IPS-18c (cell line): ENCODE results near the gene RUFY1.
A peak's percentile ranks its signal among the peaks of the same experiment; 100 is the strongest.
"Not testable (repeated sequence)": the region's sequence is repeated elsewhere in the genome, so short reads cannot be mapped to it uniquely, and the experiment has no call there.

Experiments
- H3K4me3 ChIP-seq: 2 replicates; pipeline ENCODE4 v1.7.0; 2013; ENCODE audit warnings: low read depth, mild to moderate bottlenecking, low read length, moderate library complexity; ENCODE audit not compliant: insufficient read depth
- H3K9me3 ChIP-seq: one replicate; pipeline ENCODE4 v1.6.1; 2013; ENCODE audit warnings: mild to moderate bottlenecking, low read length, moderate library complexity; ENCODE audit not compliant: control insufficient read depth, insufficient read depth

The RUFY1 gene, protein sequence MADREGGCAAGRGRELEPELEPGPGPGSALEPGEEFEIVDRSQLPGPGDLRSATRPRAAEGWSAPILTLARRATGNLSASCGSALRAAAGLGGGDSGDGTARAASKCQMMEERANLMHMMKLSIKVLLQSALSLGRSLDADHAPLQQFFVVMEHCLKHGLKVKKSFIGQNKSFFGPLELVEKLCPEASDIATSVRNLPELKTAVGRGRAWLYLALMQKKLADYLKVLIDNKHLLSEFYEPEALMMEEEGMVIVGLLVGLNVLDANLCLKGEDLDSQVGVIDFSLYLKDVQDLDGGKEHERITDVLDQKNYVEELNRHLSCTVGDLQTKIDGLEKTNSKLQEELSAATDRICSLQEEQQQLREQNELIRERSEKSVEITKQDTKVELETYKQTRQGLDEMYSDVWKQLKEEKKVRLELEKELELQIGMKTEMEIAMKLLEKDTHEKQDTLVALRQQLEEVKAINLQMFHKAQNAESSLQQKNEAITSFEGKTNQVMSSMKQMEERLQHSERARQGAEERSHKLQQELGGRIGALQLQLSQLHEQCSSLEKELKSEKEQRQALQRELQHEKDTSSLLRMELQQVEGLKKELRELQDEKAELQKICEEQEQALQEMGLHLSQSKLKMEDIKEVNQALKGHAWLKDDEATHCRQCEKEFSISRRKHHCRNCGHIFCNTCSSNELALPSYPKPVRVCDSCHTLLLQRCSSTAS

GRCh38 chr5:179550511-179551342, at the start of gene RUFY1:
Gene RUFY1, plus strand, starts transcription at chr5:179550554. Its CDS starts 16 bp downstream, at chr5:179550570.
- H3K4me3 ChIP-seq = peak within 1 kb of the TSS; percentile 97
- H3K9me3 ChIP-seq = no peaks in the 10 kb centered on the region

DNA sequence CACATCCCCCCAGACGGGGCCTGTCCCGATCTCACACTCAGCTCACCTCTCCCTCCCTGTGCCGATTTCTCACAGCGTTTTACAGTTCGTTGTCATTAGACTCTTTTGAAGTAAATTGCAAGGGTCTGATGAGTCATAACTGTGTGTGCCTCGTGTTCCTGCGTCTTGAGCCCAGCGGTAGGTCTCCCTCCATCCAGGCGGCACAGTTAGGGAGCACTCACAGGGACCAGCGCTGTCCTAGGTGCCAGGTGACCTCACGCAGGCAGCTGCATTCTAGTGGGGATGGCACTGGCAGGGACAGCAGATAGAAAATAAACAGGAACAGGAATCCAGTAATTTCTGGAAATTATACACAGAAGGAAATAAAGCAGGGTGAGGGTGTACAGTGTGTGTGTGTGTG, 48.4 kb upstream of the RUFY1 start:
- H3K4me3 ChIP-seq, H3K9me3 ChIP-seq: not testable (repeated sequence)

- H3K4me3 ChIP-seq, H3K9me3 ChIP-seq: not testable (repeated sequence)
These were observed 47.9 kb upstream of the RUFY1 start for GRCh38 chr5:179502420-179502819.

DNA sequence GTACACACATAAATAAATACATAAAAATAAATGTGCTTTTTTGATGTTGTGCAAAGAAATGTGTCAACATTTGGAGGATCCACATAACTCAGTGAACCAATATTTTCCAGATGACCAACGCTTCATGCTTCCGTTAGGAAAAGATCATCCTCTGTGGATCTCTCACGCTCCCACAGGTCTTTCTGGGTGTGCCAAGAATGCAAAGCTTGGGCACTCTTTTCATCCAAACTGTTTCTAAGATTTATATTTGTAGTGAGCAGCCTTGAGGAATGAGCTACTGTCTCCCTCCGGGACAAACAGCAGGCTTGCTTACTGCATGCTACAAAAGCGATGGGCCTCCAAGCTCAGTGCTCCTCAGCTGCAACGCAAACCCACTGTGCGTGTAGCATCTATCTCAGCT, 46.2 kb upstream of the RUFY1 start:
- Histone ChIP-seq H3K9me3 (peaks cover 2% of the 10 kb centered on the region), H3K4me3 (no peak overlapping the region)

GRCh38 chr5:179504600-179505396, 45.6 kb upstream of the RUFY1 start:
- no peak overlapping the region for H3K4me3 ChIP-seq
- H3K9me3 ChIP-seq = peaks cover 2% of the 10 kb centered on the region

- H3K4me3 ChIP-seq = no peak overlapping the region
These were observed 44.6 kb upstream of the RUFY1 start for GRCh38 chr5:179505636-179506261.

DNA sequence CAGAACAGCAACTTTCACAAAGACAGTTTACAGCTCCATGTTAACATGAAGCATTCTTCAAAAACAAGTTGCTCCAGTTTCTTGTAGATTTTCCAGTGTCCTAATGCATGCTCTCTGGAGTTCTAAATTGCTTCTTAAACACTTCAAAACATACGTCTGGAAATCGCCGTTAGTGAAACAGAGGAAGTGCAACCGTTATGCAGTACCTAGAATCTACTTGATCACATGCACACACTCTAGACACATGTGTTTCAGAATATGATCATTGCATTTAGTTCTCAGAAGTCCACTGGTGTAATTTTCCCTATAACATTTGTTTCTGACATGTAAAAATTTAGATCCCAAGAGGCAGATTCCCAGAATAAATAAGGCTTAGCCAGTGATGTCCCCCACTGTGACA, 41.1 kb upstream of the RUFY1 start:
- no peaks in the 10 kb centered on the region for H3K9me3 ChIP-seq
- no peak overlapping the region for H3K4me3 ChIP-seq

More at GRCh38 chr5:179505636-179506261, 44.6 kb upstream of the RUFY1 start:
- H3K9me3 ChIP-seq = no peaks in the 10 kb centered on the region

DNA sequence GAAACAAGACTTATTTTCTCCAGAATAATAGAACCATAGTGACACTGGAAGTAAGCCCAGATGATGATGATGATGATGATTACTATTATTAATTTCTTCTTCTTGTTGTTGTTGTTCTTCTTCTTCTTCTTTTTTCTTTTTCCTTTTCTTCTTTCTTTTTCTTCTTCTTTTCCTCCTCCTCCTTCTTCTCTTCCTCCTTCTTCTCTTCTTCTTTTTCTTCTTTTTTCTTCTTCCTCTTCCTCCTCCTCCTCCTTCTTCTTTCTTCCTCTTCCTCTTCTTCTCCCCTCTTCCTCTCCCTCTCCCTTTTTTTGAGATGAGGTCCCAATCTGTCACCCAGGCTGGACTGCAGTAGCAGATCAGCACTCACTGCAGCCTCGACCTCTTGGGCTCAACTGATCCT, 40.5 kb upstream of the RUFY1 start:
- Histone ChIP-seq H3K9me3 (no peaks in the 10 kb centered on the region), H3K4me3 (no peak overlapping the region)

DNA sequence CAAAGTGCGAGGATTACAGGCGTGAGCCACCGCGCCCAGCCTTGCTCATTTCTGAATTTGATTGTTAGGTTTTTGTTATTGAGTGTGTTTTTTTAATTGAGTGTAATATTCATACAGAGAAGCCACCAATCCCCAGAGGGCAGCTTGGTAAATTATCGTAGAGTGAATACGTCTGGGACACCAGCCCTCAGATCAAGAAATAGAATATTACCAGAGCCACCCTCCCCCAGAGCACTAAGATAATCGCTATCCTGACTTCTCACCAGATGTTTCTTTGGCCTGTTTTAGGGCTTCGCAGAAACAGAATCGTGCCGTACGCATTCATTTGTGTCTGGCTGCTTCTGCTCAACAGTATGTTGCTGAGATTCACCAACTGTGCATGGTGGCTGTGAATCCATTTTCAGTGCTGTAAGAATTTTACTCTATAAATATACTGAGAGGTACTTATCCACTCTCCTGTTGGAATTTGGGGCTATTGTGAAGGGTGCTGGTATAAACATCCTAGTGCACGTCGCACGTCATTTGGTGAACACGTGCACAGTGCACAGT, 37.8 kb upstream of the RUFY1 start:
- Histone ChIP-seq H3K4me3 (no peak overlapping the region), H3K9me3 (no peaks in the 10 kb centered on the region)

DNA sequence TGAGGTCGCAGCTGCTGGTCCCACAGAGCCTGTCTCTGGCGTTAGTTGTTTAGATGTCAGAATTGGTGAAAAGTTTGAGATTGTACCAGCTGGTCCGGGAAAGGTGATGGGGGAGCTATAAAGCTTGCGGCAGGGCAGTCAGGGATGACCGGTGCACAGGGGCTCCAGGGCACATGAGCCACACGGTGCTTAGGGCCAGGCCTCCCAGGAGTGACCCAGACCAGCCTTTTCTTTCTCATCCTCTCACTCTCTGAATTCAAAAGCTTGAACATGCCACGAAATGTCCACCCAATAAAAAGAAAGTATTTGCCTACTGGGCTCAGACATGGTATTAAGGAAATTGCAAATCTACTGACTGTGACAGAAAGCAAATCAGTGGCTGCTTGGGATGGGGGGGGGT, 34.9 kb upstream of the RUFY1 start:
- H3K9me3 ChIP-seq = not testable (repeated sequence)

DNA sequence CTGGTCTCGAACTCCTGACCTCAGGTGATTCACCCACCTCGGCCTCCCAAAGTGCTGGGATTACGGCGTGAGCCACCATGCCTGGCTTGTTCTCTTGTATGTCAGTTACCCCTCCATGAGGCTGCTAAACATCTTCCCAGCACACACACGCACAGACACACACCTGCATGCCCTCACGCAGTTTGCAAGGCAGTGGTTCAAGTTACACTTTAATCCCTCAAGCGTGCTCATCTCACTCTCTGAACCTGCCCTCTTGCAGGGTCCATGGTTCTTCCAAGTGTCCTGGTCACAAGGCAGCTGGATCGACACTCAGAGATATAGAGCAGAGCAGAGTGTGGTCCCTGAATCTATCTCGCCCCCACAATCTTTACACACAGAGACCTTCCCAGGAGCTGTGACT, 34.1 kb upstream of the RUFY1 start:
- Histone ChIP-seq H3K9me3 (no peaks in the 10 kb centered on the region), H3K4me3 (no peak overlapping the region)

More for the DNA sequence above, 34.9 kb upstream of the RUFY1 start:
- H3K4me3 ChIP-seq = not testable (repeated sequence)

- not testable (repeated sequence) for H3K9me3 ChIP-seq, H3K4me3 ChIP-seq
These were observed 32.6 kb upstream of the RUFY1 start for GRCh38 chr5:179517746-179518145.

GRCh38 chr5:179518369-179518768, 32.0 kb upstream of the RUFY1 start:
- H3K9me3 ChIP-seq, H3K4me3 ChIP-seq: not testable (repeated sequence)

DNA sequence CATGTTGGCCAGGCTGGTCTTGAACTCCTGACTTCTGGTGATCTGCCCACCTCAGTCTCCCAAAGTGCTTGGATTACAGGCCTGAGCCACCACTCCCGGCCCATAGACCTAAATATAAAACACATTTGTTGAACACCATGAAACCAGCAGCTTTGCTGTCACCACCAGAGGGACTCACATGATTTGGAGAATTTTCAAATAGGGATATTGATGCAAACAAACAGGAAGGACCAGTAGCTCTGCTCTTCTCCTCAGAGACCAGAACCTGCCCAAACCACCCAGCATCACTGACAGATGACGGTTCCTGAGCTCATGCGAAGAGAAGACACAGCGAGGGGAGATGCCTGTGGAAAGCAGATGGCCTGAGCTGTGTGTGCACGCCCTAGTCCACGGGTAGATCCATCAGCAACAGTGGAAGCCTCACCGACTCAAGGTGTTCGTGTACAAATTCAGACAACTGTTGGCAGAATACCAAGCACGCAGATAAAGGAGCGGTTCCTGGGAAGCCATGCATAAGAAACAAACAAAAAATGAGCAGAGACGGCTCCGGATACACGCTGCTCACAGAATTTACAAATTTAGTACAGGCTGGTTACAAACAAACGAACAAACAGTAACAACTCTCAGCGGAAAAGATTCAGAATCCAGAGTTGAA, 30.8 kb upstream of the RUFY1 start:
- H3K9me3 ChIP-seq, H3K4me3 ChIP-seq: not testable (repeated sequence)

- not testable (repeated sequence) for H3K4me3 ChIP-seq, H3K9me3 ChIP-seq
These were observed 28.2 kb upstream of the RUFY1 start for GRCh38 chr5:179522107-179522506.

GRCh38 chr5:179526978-179527377, 23.4 kb upstream of the RUFY1 start:
- Histone ChIP-seq H3K9me3 (peaks cover 3% of the 10 kb centered on the region), H3K4me3 (no peak overlapping the region)
